Smooth muscle cell (in vitro differentiated cells): ENCODE data around the gene OTOP1. TPM values are rescaled to one million over a fixed set of nuclear protein-coding genes. Genes with fewer than 3 reads are reported as not detected.

ENCODE experiments used
- DNase-seq: peaks from one replicate; lab custom pipeline; 2025; ENCODE audit not compliant: unreplicated experiment; lab: John Stamatoyannopoulos, UW
- H2AFZ ChIP-seq: fragments of 200-600 bp; sonication (generic); 2 replicates; pipeline ENCODE4 v1.6.0; 2016; ENCODE audit warnings: antibody characterized with exemption, low read depth, mild to moderate bottlenecking
- H3F3A ChIP-seq: fragments of 200-600 bp; sonication (generic); 2 replicates; pipeline ENCODE4 v1.6.0; 2017; ENCODE audit warnings: antibody characterized with exemption, low read depth
- H3K27ac ChIP-seq: fragments of 200-600 bp; sonication (generic); 2 replicates; pipeline ENCODE4 v1.5.1; 2016; ENCODE audit warnings: low read depth, mild to moderate bottlenecking
- H3K27me3 ChIP-seq: fragments of 200-600 bp; sonication (generic); 2 replicates; pipeline ENCODE4 v1.6.1; 2016; ENCODE audit warnings: low read depth, mild to moderate bottlenecking
- H3K36me3 ChIP-seq: fragments of 200-600 bp; sonication (generic); 2 replicates; pipeline ENCODE4 v1.5.1; 2016; ENCODE audit warnings: low read depth
- H3K4me1 ChIP-seq: fragments of 200-600 bp; sonication (generic); 2 replicates; pipeline ENCODE4 v1.5.1; 2016; ENCODE audit warnings: low read depth
- H3K4me2 ChIP-seq: fragments of 200-600 bp; sonication (generic); 2 replicates; pipeline ENCODE4 v1.6.0; 2016; ENCODE audit warnings: mild to moderate bottlenecking
- H3K4me3 ChIP-seq: fragments of 200-600 bp; sonication (generic); 2 replicates; pipeline ENCODE4 v1.5.1; 2016; ENCODE audit warnings: mild to moderate bottlenecking
- H3K79me2 ChIP-seq: fragments of 200-600 bp; sonication (generic); 2 replicates; pipeline ENCODE4 v1.6.0; 2016; ENCODE audit warnings: low read depth, mild to moderate bottlenecking
- H3K9ac ChIP-seq: fragments of 200-600 bp; sonication (generic); 2 replicates; pipeline ENCODE4 v1.6.0; 2016; ENCODE audit warnings: low read depth
- H3K9me3 ChIP-seq: fragments of 200-600 bp; sonication (generic); replicated peaks from 2 replicates; pipeline ENCODE4 v1.5.1; 2016; ENCODE audit warnings: low read depth
- H4K20me1 ChIP-seq: fragments of 200-600 bp; sonication (generic); 2 replicates; pipeline ENCODE4 v1.6.0; 2016; ENCODE audit warnings: low read depth
- CTCF ChIP-seq: fragments of 200-600 bp; sonication (generic); IDR thresholded peaks from 2 replicates; pipeline ENCODE4 v1.5.1; 2017; ENCODE audit warnings: borderline replicate concordance, mild to moderate bottlenecking, antibody characterized with exemption; ENCODE audit not compliant: insufficient read depth, poor library complexity, severe bottlenecking
- WGBS: methylation state at CpG from one replicate; pipeline ENCODE4 v1.1.7; 2016; ENCODE audit warnings: low lambda C conversion rate; 5-methylcytosine and 5-hydroxymethylcytosine counted together
- polyA plus RNA-seq: library from polyadenylated mRNA; unstranded; fragments of >200 nt; fragmentation: Nextera tagmentation; extraction: Ambion mirVana; gene quantifications from 2 replicates; pipeline ENCODE4 v1.2.1, GENCODE V29; 2016
- total RNA-seq: library from RNA; depleted of rRNA; stranded (reverse); fragments of >200 nt; gene quantifications from 2 replicates; pipeline ENCODE4 v1.2.3, GENCODE V29; 2014

OTOP1 gene
- total and polyA plus RNA-seq, 2 experiments from 2014 or later = not detected

GRCh38 chr4:4270529-4270928 is 43.8 kb upstream of the OTOP1 start:
- H3K4me1 ChIP-seq = no peaks in the 10 kb centered on the region
- H3K9ac ChIP-seq = no peak overlapping the region
- H3K79me2 ChIP-seq = no peaks in the 10 kb centered on the region
- peaks cover 7% of the 10 kb centered on the region for H3K36me3 ChIP-seq
- no peak overlapping the region for H2AFZ ChIP-seq
- no peaks in the 10 kb centered on the region for H3K27me3 ChIP-seq
- no peak for DNase-seq
- 81% methylated on average over 4 of the region's 4 CpGs for WGBS
- H3K4me3 ChIP-seq = no peak overlapping the region
- no peak for TF ChIP-seq CTCF
- H3K4me2 ChIP-seq = no peak overlapping the region
- no peaks in the 10 kb centered on the region for H3K9me3 ChIP-seq
- H3F3A ChIP-seq = no peaks in the 10 kb centered on the region
- no peaks in the 10 kb centered on the region for H4K20me1 ChIP-seq
- no peak overlapping the region for H3K27ac ChIP-seq

- no peak for DNase-seq
- 89% methylated on average over 4 of the region's 4 CpGs for WGBS
- H3K4me1 ChIP-seq = no peaks in the 10 kb centered on the region
- no peak for TF ChIP-seq CTCF
- no peak overlapping the region for H3K4me2 ChIP-seq
- no peaks in the 10 kb centered on the region for H3K9me3 ChIP-seq
- no peak overlapping the region for H3K9ac ChIP-seq
- H3F3A ChIP-seq = no peaks in the 10 kb centered on the region
- H3K27me3 ChIP-seq = no peaks in the 10 kb centered on the region
- H3K4me3 ChIP-seq = no peak overlapping the region
- H4K20me1 ChIP-seq = no peaks in the 10 kb centered on the region
- H3K36me3 ChIP-seq = peaks cover 7% of the 10 kb centered on the region
- H3K27ac ChIP-seq = no peak overlapping the region
- H2AFZ ChIP-seq = no peak overlapping the region
- H3K79me2 ChIP-seq = no peaks in the 10 kb centered on the region
Measured at GRCh38 chr4:4269856-4270255, 43.1 kb upstream of the OTOP1 start.

DNA sequence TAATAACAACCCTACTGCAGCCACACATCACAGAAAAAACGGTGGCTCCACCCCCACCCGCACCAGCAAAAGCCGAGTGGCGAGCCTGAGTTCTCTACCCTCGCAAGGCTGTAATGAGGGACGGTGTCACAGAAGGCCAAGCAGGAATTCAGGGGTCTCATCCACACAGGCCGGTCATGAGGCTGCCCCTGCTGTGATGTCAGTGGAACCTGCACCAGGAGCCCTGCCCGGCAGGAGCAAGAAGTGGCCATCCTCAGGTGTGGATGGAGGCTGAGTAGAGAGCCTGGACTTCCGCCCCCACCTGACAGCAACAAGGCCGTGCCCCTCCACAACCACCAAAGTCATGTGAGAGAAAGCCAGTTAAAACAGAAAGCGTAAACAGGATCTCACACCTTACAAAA is 42.6 kb upstream of the OTOP1 start:
- Histone ChIP-seq H3F3A (no peaks in the 10 kb centered on the region), H3K4me2 (no peak overlapping the region), H3K79me2 (no peaks in the 10 kb centered on the region), H3K4me1 (no peaks in the 10 kb centered on the region), H3K9me3 (no peaks in the 10 kb centered on the region), H3K27ac (no peak overlapping the region), H4K20me1 (no peaks in the 10 kb centered on the region), H2AFZ (no peak overlapping the region), H3K9ac (no peak overlapping the region), H3K4me3 (no peak overlapping the region), H3K27me3 (no peaks in the 10 kb centered on the region), H3K36me3 (peaks cover 2% of the 10 kb centered on the region)
- no peak for DNase-seq
- WGBS = 96% methylated on average over 11 of the region's 11 CpGs
- no peak for TF ChIP-seq CTCF

- no peaks in the 10 kb centered on the region for H3K4me1 ChIP-seq
- H3F3A ChIP-seq = no peaks in the 10 kb centered on the region
- no peaks in the 10 kb centered on the region for H3K9me3 ChIP-seq
- no peak overlapping the region for H3K4me2 ChIP-seq
- no peak overlapping the region for H3K9ac ChIP-seq
- no peak for TF ChIP-seq CTCF
- 95% methylated on average over 1 of the region's 1 CpG for WGBS
- H3K27me3 ChIP-seq = no peaks in the 10 kb centered on the region
- H3K27ac ChIP-seq = no peak overlapping the region
- H2AFZ ChIP-seq = no peak overlapping the region
- H3K79me2 ChIP-seq = no peaks in the 10 kb centered on the region
- no peaks in the 10 kb centered on the region for H4K20me1 ChIP-seq
- no peak for DNase-seq
- no peaks in the 10 kb centered on the region for H3K36me3 ChIP-seq
- no peak overlapping the region for H3K4me3 ChIP-seq
Measured at GRCh38 chr4:4268776-4269175, 42.0 kb upstream of the OTOP1 start.
